Endothelial cell of umbilical vein (primary cell): ENCODE measurements around the gene CEP120.

Source experiments
- EZH2 ChIP-seq: IDR thresholded peaks from 2 replicates; pipeline ENCODE4 v1.6.1; 2012; ENCODE audit warnings: borderline replicate concordance, low read depth, mild to moderate bottlenecking, moderate library complexity, low read length, inconsistent platforms; ENCODE audit not compliant: severe bottlenecking
- FOS ChIP-seq: IDR thresholded peaks from 2 replicates; pipeline ENCODE4 v1.6.1; 2011; ENCODE audit warnings: mild to moderate bottlenecking, low read length, moderate library complexity, borderline replicate concordance; ENCODE audit not compliant: insufficient read depth
- MYC ChIP-seq: IDR thresholded peaks from one replicate; pipeline ENCODE4 v1.6.1; 2011; ENCODE audit warnings: mild to moderate bottlenecking, low read depth, low read length
- POLR2A ChIP-seq: IDR thresholded peaks from 2 replicates; pipeline ENCODE4 v1.6.1; 2012; ENCODE audit warnings: low read depth, mild to moderate bottlenecking, control low read depth, low read length
- POLR2AphosphoS5 ChIP-seq: IDR thresholded peaks from 2 replicates; pipeline ENCODE4 v1.6.1; 2012; ENCODE audit warnings: low read depth, mild to moderate bottlenecking, control low read depth, low read length, moderate library complexity; ENCODE audit not compliant: insufficient read depth
- TF ChIP-seq, protein P1 (sequence below), 2 donors: IDR thresholded peaks; 1 replicate in 1 of 2; 2 replicates in 1 of 2; pipeline ENCODE4 v1.5.1; 2011; ENCODE audit warnings: low read length in 2 of 2, mild to moderate bottlenecking in 2 of 2, moderate library complexity in 2 of 2, control low read depth in 1 of 2, inconsistent platforms in 1 of 2, low read depth in 1 of 2; ENCODE audit not compliant: insufficient read depth in 1 of 2; ENCODE audit errors: extremely low read depth in 1 of 2

DNA sequence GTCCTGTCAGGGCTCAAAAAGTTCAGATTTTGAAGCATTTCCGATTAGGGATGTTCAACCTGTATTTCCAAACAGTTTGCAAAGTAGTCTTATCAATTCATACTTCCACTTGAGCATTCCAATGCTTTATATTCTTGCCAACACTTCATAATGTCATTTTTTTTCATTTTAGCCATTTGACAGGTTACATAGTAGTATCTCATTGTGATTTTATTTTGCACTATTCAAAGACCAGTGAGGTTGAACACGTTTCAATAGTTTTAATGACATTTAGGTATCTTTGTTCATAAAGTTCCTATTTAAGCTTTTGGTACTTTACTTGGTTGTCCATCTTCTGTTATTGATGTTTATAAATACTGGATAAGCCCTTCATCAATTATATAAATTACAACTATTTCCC, 71.4 kb downstream of the CEP120 start:
- TF ChIP-seq, protein P1, sequence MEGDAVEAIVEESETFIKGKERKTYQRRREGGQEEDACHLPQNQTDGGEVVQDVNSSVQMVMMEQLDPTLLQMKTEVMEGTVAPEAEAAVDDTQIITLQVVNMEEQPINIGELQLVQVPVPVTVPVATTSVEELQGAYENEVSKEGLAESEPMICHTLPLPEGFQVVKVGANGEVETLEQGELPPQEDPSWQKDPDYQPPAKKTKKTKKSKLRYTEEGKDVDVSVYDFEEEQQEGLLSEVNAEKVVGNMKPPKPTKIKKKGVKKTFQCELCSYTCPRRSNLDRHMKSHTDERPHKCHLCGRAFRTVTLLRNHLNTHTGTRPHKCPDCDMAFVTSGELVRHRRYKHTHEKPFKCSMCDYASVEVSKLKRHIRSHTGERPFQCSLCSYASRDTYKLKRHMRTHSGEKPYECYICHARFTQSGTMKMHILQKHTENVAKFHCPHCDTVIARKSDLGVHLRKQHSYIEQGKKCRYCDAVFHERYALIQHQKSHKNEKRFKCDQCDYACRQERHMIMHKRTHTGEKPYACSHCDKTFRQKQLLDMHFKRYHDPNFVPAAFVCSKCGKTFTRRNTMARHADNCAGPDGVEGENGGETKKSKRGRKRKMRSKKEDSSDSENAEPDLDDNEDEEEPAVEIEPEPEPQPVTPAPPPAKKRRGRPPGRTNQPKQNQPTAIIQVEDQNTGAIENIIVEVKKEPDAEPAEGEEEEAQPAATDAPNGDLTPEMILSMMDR (IDR thresholded peaks at IDR 0.05; ENCODE audit: extremely low read depth in 1 of 2, insufficient read depth in 1 of 2, low read depth in 1 of 2, low read length in 2 of 2), result no peak
- TF ChIP-seq POLR2AphosphoS5 (no peak), MYC (no peak), EZH2 (no peak), POLR2A (no peak), FOS (no peak)
